Liver (tissue), 3 donors: Measurements from ENCODE around the gene MSL3.

Experiments used
- GABPA ChIP-seq, 2 donors: IDR thresholded peaks in 1 of 2; conservative IDR thresholded peaks in 1 of 2; 2 replicates each; pipeline ENCODE4 v1.6.1; 2016; ENCODE audit warnings: antibody characterized with exemption in 2 of 2, mild to moderate bottlenecking in 1 of 2, moderate library complexity in 1 of 2
- HNF4G ChIP-seq: IDR thresholded peaks from 2 replicates; pipeline ENCODE4 v1.6.1; 2016; ENCODE audit warnings: antibody characterized with exemption
- RAD21 ChIP-seq, 2 donors: IDR thresholded peaks; 2 replicates each; pipeline ENCODE4 v1.6.1; 2016; ENCODE audit warnings: antibody characterized with exemption in 2 of 2, mild to moderate bottlenecking in 2 of 2
- TAF1 ChIP-seq: conservative IDR thresholded peaks from 2 replicates; pipeline ENCODE4 v1.6.1; 2016; ENCODE audit warnings: antibody characterized with exemption, mild to moderate bottlenecking
- YY1 ChIP-seq: IDR thresholded peaks from 2 replicates; pipeline ENCODE4 v1.6.1; 2016; ENCODE audit warnings: antibody characterized with exemption, mild to moderate bottlenecking
- TF ChIP-seq, protein P1 (sequence below): IDR thresholded peaks from 2 replicates; pipeline ENCODE4 v1.6.1; 2016; ENCODE audit warnings: antibody characterized with exemption, mild to moderate bottlenecking
- TF ChIP-seq, protein P2 (sequence below): fragments of 150-350 bp; IDR thresholded peaks from 2 replicates; pipeline ENCODE4 v1.5.1; 2017; ENCODE audit warnings: improper control_type of control experiment, low read depth, low read length; ENCODE audit not compliant: missing input control
- TF ChIP-seq, protein P3 (sequence below): IDR thresholded peaks from 2 replicates; pipeline ENCODE4 v1.6.1; 2016; ENCODE audit warnings: antibody characterized with exemption
- donor health status: healthy.
- donor health status: healthy.

DNA sequence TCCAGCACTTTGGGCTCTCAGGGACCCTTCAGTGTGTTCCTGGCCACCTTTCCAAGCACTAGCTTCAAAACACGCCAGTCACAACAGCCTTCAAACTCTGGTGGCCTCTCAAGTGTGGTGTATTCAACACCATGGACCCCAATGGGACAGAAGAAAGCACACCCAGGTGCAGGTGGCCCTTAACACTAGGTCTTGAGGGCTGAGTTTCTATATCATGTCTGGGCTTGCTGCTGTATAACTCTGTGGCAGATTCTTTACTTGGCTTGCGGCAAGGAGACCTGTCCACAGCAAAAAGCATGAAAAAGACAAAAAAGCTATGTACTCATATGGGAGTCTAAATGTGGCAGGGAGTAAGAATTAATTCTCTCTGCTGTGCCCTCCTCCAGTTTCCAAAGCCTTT lies 23.1 kb downstream of the MSL3 start:
- TF ChIP-seq, protein P1, sequence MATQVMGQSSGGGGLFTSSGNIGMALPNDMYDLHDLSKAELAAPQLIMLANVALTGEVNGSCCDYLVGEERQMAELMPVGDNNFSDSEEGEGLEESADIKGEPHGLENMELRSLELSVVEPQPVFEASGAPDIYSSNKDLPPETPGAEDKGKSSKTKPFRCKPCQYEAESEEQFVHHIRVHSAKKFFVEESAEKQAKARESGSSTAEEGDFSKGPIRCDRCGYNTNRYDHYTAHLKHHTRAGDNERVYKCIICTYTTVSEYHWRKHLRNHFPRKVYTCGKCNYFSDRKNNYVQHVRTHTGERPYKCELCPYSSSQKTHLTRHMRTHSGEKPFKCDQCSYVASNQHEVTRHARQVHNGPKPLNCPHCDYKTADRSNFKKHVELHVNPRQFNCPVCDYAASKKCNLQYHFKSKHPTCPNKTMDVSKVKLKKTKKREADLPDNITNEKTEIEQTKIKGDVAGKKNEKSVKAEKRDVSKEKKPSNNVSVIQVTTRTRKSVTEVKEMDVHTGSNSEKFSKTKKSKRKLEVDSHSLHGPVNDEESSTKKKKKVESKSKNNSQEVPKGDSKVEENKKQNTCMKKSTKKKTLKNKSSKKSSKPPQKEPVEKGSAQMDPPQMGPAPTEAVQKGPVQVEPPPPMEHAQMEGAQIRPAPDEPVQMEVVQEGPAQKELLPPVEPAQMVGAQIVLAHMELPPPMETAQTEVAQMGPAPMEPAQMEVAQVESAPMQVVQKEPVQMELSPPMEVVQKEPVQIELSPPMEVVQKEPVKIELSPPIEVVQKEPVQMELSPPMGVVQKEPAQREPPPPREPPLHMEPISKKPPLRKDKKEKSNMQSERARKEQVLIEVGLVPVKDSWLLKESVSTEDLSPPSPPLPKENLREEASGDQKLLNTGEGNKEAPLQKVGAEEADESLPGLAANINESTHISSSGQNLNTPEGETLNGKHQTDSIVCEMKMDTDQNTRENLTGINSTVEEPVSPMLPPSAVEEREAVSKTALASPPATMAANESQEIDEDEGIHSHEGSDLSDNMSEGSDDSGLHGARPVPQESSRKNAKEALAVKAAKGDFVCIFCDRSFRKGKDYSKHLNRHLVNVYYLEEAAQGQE = no peak
- TF ChIP-seq, protein P2, sequence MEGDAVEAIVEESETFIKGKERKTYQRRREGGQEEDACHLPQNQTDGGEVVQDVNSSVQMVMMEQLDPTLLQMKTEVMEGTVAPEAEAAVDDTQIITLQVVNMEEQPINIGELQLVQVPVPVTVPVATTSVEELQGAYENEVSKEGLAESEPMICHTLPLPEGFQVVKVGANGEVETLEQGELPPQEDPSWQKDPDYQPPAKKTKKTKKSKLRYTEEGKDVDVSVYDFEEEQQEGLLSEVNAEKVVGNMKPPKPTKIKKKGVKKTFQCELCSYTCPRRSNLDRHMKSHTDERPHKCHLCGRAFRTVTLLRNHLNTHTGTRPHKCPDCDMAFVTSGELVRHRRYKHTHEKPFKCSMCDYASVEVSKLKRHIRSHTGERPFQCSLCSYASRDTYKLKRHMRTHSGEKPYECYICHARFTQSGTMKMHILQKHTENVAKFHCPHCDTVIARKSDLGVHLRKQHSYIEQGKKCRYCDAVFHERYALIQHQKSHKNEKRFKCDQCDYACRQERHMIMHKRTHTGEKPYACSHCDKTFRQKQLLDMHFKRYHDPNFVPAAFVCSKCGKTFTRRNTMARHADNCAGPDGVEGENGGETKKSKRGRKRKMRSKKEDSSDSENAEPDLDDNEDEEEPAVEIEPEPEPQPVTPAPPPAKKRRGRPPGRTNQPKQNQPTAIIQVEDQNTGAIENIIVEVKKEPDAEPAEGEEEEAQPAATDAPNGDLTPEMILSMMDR = no peak
- TF ChIP-seq GABPA (IDR thresholded peaks at IDR 0.05 in 1 of 2, conservative IDR thresholded peaks at IDR 0.05 in 1 of 2) = no peak
- TF ChIP-seq RAD21 (IDR thresholded peaks at IDR 0.05) = no peak
- TF ChIP-seq, protein P3, sequence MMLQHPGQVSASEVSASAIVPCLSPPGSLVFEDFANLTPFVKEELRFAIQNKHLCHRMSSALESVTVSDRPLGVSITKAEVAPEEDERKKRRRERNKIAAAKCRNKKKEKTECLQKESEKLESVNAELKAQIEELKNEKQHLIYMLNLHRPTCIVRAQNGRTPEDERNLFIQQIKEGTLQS = no peak
- no peak for TF ChIP-seq TAF1
- no peak for TF ChIP-seq YY1
- TF ChIP-seq HNF4G = no peak
